MG63 (cell line): ENCODE data around the gene NDRG2. TPM values are rescaled to one million over a fixed set of nuclear protein-coding genes. Genes with fewer than 3 reads are reported as not detected.

Source experiments
- DNase-seq: peaks from one replicate; pipeline ENCODE4 v3.0.0-alpha.2; 2020
- H3K27me3 ChIP-seq: fragments of 250-450 bp; sonication (Bioruptor Pico); 2 replicates; pipeline ENCODE4 v1.5.1; 2020; ENCODE audit warnings: mild to moderate bottlenecking, moderate library complexity
- H3K36me3 ChIP-seq: fragments of 250-450 bp; sonication (Bioruptor Pico); 2 replicates; pipeline ENCODE4 v1.5.1; 2020; ENCODE audit warnings: mild to moderate bottlenecking, moderate library complexity
- H3K4me3 ChIP-seq: fragments of 250-450 bp; sonication (Bioruptor Pico); 2 replicates; pipeline ENCODE4 v1.5.1; 2020; ENCODE audit warnings: mild to moderate bottlenecking, moderate library complexity
- H3K9me3 ChIP-seq: fragments of 250-450 bp; sonication (Bioruptor Pico); 2 replicates; pipeline ENCODE4 v1.5.1; 2020; ENCODE audit warnings: mild to moderate bottlenecking, moderate library complexity
- total RNA-seq: library from RNA; depleted of rRNA; stranded (reverse); fragments of >200 nt; shearing (Covaris generic); gene quantifications from 2 replicates; pipeline ENCODE4 v1.2.3, GENCODE V29; 2014; ENCODE audit warnings: low replicate concordance; rRNA removed

NDRG2 gene
- total RNA-seq, 1 experiment from 2014 or later: 17.5 TPM

DNA sequence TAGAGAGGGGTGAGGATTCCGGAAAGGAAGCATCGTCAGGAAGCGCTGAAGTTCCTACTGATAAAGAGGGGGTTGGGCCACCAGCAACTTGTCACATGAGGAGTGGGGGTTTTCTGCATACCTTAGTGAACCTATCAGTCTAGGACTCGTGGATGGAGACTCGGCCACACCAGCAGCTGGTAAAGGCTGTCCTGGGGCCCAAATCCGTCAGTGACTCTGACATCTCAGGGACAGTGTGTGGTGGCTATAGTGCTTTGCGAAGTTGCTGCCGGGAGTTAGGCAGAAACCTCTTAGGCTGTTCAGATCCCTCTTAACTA lies 53.2 kb downstream of the NDRG2 start:
- Histone ChIP-seq H3K4me3 (peak overlapping the region; percentile 52; the same call in 1 of the 2 replicates), H3K27me3 (0 out of 2 replicates have a peak, but pooled peaks cover 3% of the 10 kb centered on the region), H3K9me3 (no peaks in the 10 kb centered on the region), H3K36me3 (no peaks in the 10 kb centered on the region)
- no peak for DNase-seq

GRCh38 chr14:20970983-20971704 lies 53.7 kb downstream of the NDRG2 start:
- H3K9me3 ChIP-seq: no peaks in the 10 kb centered on the region
- no peaks in the 10 kb centered on the region for H3K36me3 ChIP-seq
- peak overlapping the region; percentile 52 for H3K4me3 ChIP-seq
- H3K27me3 ChIP-seq: 0 out of 2 replicates have a peak, but pooled peaks cover 3% of the 10 kb centered on the region
- peak; percentile 74 for DNase-seq

DNA sequence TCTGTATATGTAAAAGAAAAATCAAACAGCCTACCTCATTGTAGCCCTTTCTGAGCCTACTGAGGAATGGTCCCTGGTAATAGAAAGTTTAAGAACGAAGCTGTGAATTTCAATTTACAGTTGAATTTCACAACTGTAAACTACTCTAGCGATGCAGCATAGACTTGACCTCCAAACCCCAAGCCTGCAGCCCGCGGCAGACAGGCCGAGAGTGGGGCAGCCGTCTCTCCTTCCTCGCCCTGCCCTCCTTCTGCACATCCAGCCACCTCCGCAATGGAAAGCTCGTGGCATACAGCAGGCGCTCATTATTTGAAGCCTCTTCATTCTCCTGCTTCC lies 54.2 kb downstream of the NDRG2 start:
- Histone ChIP-seq H3K4me3 (peak overlapping the region; percentile 52), H3K36me3 (no peaks in the 10 kb centered on the region), H3K9me3 (no peaks in the 10 kb centered on the region), H3K27me3 (0 out of 2 replicates have a peak, but pooled peaks cover 3% of the 10 kb centered on the region)
- no peak for DNase-seq

DNA sequence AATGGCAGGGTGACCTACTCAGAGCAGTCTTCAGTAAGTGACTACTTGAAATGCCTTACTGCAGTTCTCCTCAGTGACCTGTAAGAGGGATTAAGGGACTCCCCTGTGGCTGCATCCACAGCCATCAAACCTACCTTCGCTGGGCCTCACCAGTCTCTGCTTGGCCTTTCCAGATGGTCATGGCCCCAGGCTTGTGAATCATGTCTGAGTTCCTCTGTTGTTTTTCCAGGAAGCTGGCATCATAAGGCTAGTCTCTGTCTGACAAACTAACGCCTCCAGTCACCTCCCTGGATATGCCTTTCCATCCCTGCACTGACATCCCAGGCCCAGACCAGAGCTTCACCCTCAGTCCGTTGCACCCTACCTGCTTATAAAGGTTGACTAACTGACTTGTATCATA lies 55.5 kb downstream of the NDRG2 start:
- Histone ChIP-seq H3K27me3 (0 out of 2 replicates have a peak, but pooled peaks cover 3% of the 10 kb centered on the region), H3K4me3 (no peak overlapping the region), H3K36me3 (no peaks in the 10 kb centered on the region), H3K9me3 (no peaks in the 10 kb centered on the region)
- no peak for DNase-seq

Other genes with a start within 250 kb of the NDRG2 start
- not detected in 2 replicates for gene RNASE6, start 243.8 kb downstream of the NDRG2 start, total RNA-seq
- gene RNASE1, start 222.2 kb downstream of the NDRG2 start, total RNA-seq: not detected in 2 replicates
- gene RNASE3, start 133.7 kb downstream of the NDRG2 start, total RNA-seq: not detected in 2 replicates
- not detected in 2 replicates for gene RNASE2, start 69.6 kb downstream of the NDRG2 start, total RNA-seq
- 46.7 and 72.0 TPM in 2 replicates for gene METTL17, start 35.1 kb downstream of the NDRG2 start, total RNA-seq
- not detected in 2 replicates for gene SLC39A2, start 25.8 kb downstream of the NDRG2 start, total RNA-seq
- not detected in 2 replicates for gene TPPP2, start 5.2 kb upstream of the NDRG2 start, total RNA-seq
- gene RNASE13, start 9.7 kb upstream of the NDRG2 start, total RNA-seq: not detected in 2 replicates
- gene RNASE7, start 17.3 kb upstream of the NDRG2 start, total RNA-seq: not detected in 2 replicates
- not detected in 2 replicates for gene RNASE8, start 32.8 kb upstream of the NDRG2 start, total RNA-seq
- gene ARHGEF40, start 45.2 kb upstream of the NDRG2 start, total RNA-seq: 9.1 and 10.0 TPM in 2 replicates
- gene ZNF219, start 73.6 kb upstream of the NDRG2 start, total RNA-seq: 14.4 and 33.3 TPM in 2 replicates
- not detected in 2 replicates for gene TMEM253, start 76.0 kb upstream of the NDRG2 start, total RNA-seq
- not detected in 2 replicates for gene OR5AU1, start 131.0 kb upstream of the NDRG2 start, total RNA-seq
- 994 and 1,287 TPM in 2 replicates for gene HNRNPC, start 244.4 kb upstream of the NDRG2 start, total RNA-seq